GM18951 (cell line): ENCODE measurements around the gene FBLN1.

Experiments used
- POLR2A ChIP-seq: IDR thresholded peaks from 4 replicates; pipeline ENCODE4 v1.6.1; 2011; ENCODE audit warnings: mild to moderate bottlenecking; ENCODE audit not compliant: insufficient read length, insufficient read depth; ENCODE audit errors: extremely low read depth
- in situ Hi-C: fragments of 300-500 bp; cut with MboI; formaldehyde crosslinking; loops from one replicate; pipeline ENCODE4 v1.12.0; 2022; ENCODE audit warnings: low sequenced_read_pairs, mixed read lengths, inconsistent platforms; ENCODE audit not compliant: unreplicated experiment

Gene FBLN1

GRCh38 chr22:45645150-45645525 is 142.5 kb downstream of the FBLN1 start:
- in situ Hi-C loops = loop anchor here (10.0 kb wide), 1 partner anchor 340 kb away; no protein-coding TSS in a partner anchor
- no peak for TF ChIP-seq POLR2A

- in situ Hi-C loops = loop anchor here (10.0 kb wide), 1 partner anchor 339 kb away; no protein-coding TSS in a partner anchor
- TF ChIP-seq POLR2A = no peak
Observed at GRCh38 chr22:45645526-45646414, 143.1 kb downstream of the FBLN1 start.

GRCh38 chr22:45647532-45648225 is 145.0 kb downstream of the FBLN1 start:
- in situ Hi-C loops = loop anchor here (10.0 kb wide), 1 partner anchor 337 kb away; no protein-coding TSS in a partner anchor
- TF ChIP-seq POLR2A = no peak

GRCh38 chr22:45648301-45649117 is 145.8 kb downstream of the FBLN1 start:
- in situ Hi-C loops = loop anchor here (10.0 kb wide), 1 partner anchor 336 kb away; no protein-coding TSS in a partner anchor

GRCh38 chr22:45649809-45650208 is 147.1 kb downstream of the FBLN1 start:
- in situ Hi-C loops = loop anchor here (10.0 kb wide), 1 partner anchor 335 kb away; no protein-coding TSS in a partner anchor
- no peak for TF ChIP-seq POLR2A

More at GRCh38 chr22:45648301-45649117, 145.8 kb downstream of the FBLN1 start:
- no peak for TF ChIP-seq POLR2A

GRCh38 chr22:45650721-45651120 is 148.0 kb downstream of the FBLN1 start:
- in situ Hi-C loops = no loop called here
- TF ChIP-seq POLR2A = no peak
